K562 (cell line): Measurements from ENCODE around the gene EFS. TPM values are rescaled to one million over a fixed set of nuclear protein-coding genes. Genes with fewer than 3 reads are reported as not detected.
A peak's percentile ranks its signal among the peaks of the same experiment; 100 is the strongest.

Source experiments
- ERF ChIP-seq: fragments of 450-650 bp; formaldehyde crosslinking; IDR thresholded peaks from 2 replicates; pipeline ENCODE4 v1.4.0; 2020; ENCODE audit warnings: mild to moderate bottlenecking, mixed read lengths
- HDAC1 ChIP-seq, 2 experiments: fragments of 450-650 bp; IDR thresholded peaks; 2 replicates each; pipeline ENCODE4 v1.6.1; 2016 to 2017; ENCODE audit warnings: inconsistent platforms in 1 of 2, mild to moderate bottlenecking in 1 of 2, moderate library complexity in 1 of 2
- HNRNPUL1 ChIP-seq: fragments of 200-400 bp; formaldehyde crosslinking; IDR thresholded peaks from 2 replicates; pipeline ENCODE4 v1.6.1; 2017; ENCODE audit warnings: low read length
- LCOR ChIP-seq: sonication (generic); formaldehyde crosslinking; IDR thresholded peaks from 2 replicates; pipeline ENCODE4 v1.8.0; 2022; ENCODE audit warnings: mild to moderate bottlenecking, missing genetic modification reagents
- PRMT5 ChIP-seq: sonication (generic); formaldehyde crosslinking; IDR thresholded peaks from 2 replicates; pipeline ENCODE4 v1.5.0; 2020; ENCODE audit warnings: missing genetic modification reagents
- RBFOX2 ChIP-seq: fragments of 200-400 bp; formaldehyde crosslinking; IDR thresholded peaks from 2 replicates; pipeline ENCODE4 v1.6.1; 2017; ENCODE audit warnings: low read depth, mild to moderate bottlenecking, low read length, moderate library complexity
- SMARCA5 ChIP-seq: fragments of 450-650 bp; IDR thresholded peaks from 2 replicates; pipeline ENCODE4 v1.6.1; 2016
- SP1 ChIP-seq: sonication (generic); formaldehyde crosslinking; IDR thresholded peaks from 2 replicates; pipeline ENCODE4 v1.8.1; 2022; ENCODE audit warnings: mild to moderate bottlenecking, missing genetic modification reagents
- SP2 ChIP-seq: IDR thresholded peaks from 2 replicates; pipeline ENCODE4 v1.6.1; 2011; ENCODE audit warnings: mild to moderate bottlenecking, low read depth, low read length, moderate library complexity; ENCODE audit not compliant: poor library complexity, severe bottlenecking; ENCODE audit errors: extremely low read depth
- TEAD1 ChIP-seq, 2 experiments: fragments of 450-650 bp in 1 of 2; sonication (generic) in 1 of 2; formaldehyde crosslinking; IDR thresholded peaks; 2 replicates each; pipeline versions ENCODE4 v1.4.0 to v1.8.0; 2020 to 2022; ENCODE audit warnings: mild to moderate bottlenecking in 2 of 2, missing genetic modification reagents in 1 of 2
- ZBTB7A ChIP-seq: IDR thresholded peaks from 2 replicates; pipeline ENCODE4 v1.6.1; 2011; ENCODE audit warnings: low read depth, mild to moderate bottlenecking, low read length, moderate library complexity, borderline replicate concordance; ENCODE audit not compliant: control insufficient read depth
- ZC3H4 ChIP-seq: sonication (generic); formaldehyde crosslinking; IDR thresholded peaks from 2 replicates; pipeline ENCODE4 v1.9.0; 2021; ENCODE audit warnings: missing genetic modification reagents, borderline replicate concordance
- ZNF3 ChIP-seq: fragments of 250-450 bp; sonication (Bioruptor Pico); IDR thresholded peaks from 2 replicates; pipeline ENCODE4 v1.5.0; 2021; ENCODE audit warnings: mild to moderate bottlenecking, moderate library complexity
- ZNF354B ChIP-seq: fragments of 250-450 bp; sonication (Bioruptor Pico); IDR thresholded peaks from 2 replicates; pipeline ENCODE4 v1.4.0; 2020
- polyA plus RNA-seq, 8 experiments: library from polyadenylated mRNA; depleted of rRNA in 4 of 8; stranded (reverse) in 5 of 8; unstranded in 3 of 8; fragments of >200 nt; fragmentation: Nextera tagmentation in 2 of 8; fragmentation: Illumina TruSeq in 1 of 8; extraction: Ambion mirVana in 2 of 8; extraction: Trizol in 1 of 8; gene quantifications; 2 replicates each; pipeline versions ENCODE4 v1.2.1 to v1.2.3, GENCODE V29; 2011 to 2014; ENCODE audit warnings: inconsistent platforms in 1 of 8, missing spikeins in 1 of 8
- total RNA-seq, 7 experiments: library from RNA; depleted of rRNA in 6 of 7; stranded (reverse); fragments of >200 nt in 6 of 7; fragmentation: Illumina TruSeq in 2 of 7; extraction: Trizol in 2 of 7; gene quantifications; 2 replicates each; pipeline versions ENCODE4 v1.2.1 to v1.2.3, GENCODE V29; 2011 to 2021; ENCODE audit warnings: low replicate concordance in 1 of 7
- TF ChIP-seq, protein P1 (sequence below), 2 experiments: fragments of 150-350 bp in 1 of 2; IDR thresholded peaks; 2 replicates each; pipeline ENCODE4 v1.6.1; 2012 to 2016; ENCODE audit warnings: low read depth in 2 of 2, low read length in 2 of 2, mild to moderate bottlenecking in 1 of 2, moderate library complexity in 1 of 2
- TF ChIP-seq, protein P2 (sequence below): fragments of 450-650 bp; IDR thresholded peaks from 2 replicates; pipeline ENCODE4 v1.6.1; 2016; ENCODE audit warnings: antibody characterized with exemption
- TF ChIP-seq, protein P3 (sequence below): fragments of 200-800 bp; sonication (Bioruptor generic); IDR thresholded peaks from 2 replicates; pipeline ENCODE4 v1.6.1; 2017; ENCODE audit warnings: missing genetic modification characterization, missing compliant biosample characterization
- TF ChIP-seq, protein P4 (sequence below), 3 experiments: fragments of 200-800 bp in 1 of 3; sonication (Bioruptor generic) in 1 of 3; sonication (generic) in 1 of 3; formaldehyde crosslinking in 1 of 3; IDR thresholded peaks; 2 replicates each; pipeline versions ENCODE4 v1.6.1 to v1.8.0; 2016 to 2022; ENCODE audit warnings: mild to moderate bottlenecking in 2 of 3, missing compliant biosample characterization in 2 of 3, missing genetic modification characterization in 2 of 3, missing genetic modification reagents in 1 of 3

EFS gene
- total and polyA plus RNA-seq, 9 of the 15 experiments (the other 6 are each of a cell fraction or from before 2014, with no cell fraction given): 0.01 to 0.03 TPM; not detected in 7

DNA sequence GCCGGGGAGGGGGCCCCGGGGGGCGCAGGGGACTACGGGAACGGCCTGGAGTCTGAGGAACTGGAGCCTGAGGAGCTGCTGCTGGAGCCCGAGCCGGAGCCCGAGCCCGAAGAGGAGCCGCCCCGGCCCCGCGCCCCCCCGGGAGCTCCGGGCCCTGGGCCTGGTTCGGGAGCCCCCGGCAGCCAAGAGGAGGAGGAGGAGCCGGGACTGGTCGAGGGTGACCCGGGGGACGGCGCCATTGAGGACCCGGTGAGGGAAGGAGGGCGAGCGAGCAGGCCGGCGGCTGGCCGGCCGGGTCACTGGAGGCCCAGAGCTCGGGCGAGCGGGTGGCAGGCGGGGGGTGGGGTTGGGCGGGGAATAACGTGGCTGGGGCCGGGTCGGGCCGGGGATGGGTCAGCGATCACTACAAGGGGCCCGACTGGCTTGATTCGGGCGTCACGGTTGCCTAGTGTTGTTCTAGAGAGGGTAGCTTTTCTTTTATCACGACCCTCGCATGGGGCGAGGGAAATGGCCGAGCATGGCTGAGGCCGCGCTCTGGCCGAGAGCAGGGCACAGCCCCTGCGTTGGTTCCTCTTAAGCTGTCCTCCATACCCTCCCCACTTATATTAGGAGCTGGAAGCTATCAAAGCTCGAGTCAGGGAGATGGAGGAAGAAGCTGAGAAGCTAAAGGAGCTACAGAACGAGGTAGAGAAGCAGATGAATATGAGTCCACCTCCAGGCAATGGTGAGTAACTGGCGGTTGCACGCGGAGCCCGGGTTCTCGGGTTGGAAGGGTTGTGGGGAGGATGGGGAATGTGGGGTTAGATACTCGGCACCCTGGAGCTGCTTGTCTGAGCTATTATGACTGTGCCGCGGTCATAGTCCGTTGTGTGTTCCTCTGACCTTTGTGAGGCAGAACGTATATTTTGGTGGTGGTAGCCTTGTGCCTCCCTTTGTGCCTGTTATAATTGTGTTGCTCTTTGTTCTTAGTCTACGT, 43.1 kb downstream of the EFS start (continued):
- TF ChIP-seq, protein P1, sequence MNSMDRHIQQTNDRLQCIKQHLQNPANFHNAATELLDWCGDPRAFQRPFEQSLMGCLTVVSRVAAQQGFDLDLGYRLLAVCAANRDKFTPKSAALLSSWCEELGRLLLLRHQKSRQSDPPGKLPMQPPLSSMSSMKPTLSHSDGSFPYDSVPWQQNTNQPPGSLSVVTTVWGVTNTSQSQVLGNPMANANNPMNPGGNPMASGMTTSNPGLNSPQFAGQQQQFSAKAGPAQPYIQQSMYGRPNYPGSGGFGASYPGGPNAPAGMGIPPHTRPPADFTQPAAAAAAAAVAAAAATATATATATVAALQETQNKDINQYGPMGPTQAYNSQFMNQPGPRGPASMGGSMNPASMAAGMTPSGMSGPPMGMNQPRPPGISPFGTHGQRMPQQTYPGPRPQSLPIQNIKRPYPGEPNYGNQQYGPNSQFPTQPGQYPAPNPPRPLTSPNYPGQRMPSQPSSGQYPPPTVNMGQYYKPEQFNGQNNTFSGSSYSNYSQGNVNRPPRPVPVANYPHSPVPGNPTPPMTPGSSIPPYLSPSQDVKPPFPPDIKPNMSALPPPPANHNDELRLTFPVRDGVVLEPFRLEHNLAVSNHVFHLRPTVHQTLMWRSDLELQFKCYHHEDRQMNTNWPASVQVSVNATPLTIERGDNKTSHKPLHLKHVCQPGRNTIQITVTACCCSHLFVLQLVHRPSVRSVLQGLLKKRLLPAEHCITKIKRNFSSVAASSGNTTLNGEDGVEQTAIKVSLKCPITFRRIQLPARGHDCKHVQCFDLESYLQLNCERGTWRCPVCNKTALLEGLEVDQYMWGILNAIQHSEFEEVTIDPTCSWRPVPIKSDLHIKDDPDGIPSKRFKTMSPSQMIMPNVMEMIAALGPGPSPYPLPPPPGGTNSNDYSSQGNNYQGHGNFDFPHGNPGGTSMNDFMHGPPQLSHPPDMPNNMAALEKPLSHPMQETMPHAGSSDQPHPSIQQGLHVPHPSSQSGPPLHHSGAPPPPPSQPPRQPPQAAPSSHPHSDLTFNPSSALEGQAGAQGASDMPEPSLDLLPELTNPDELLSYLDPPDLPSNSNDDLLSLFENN (IDR thresholded peaks at IDR 0.05; ENCODE audit: low read depth in 2 of 2, low read length in 2 of 2): no peak
- TF ChIP-seq SP2 (peak; percentile 3), ERF (CRISPR knock-in tag) (0 out of 2 replicates have a peak, but pooled peaks have one; percentile 18), SP1 (CRISPR knock-in tag) (0 out of 2 replicates have a peak, but pooled peaks have one; percentile 8), ZBTB7A (peak; percentile 59; the same call in 1 of the 2 replicates), ZNF354B (CRISPR knock-in tag) (0 out of 2 replicates have a peak, but pooled peaks have one; percentile 17), HDAC1 (IDR thresholded peaks at IDR 0.05) (peak in 1 of 2 experiments; percentile 25; a peak in 1 of 4 replicates), ZNF3 (CRISPR knock-in tag) (no peak), PRMT5 (0 out of 2 replicates have a peak, but pooled peaks have one; percentile 39), LCOR (CRISPR knock-in tag) (0 out of 2 replicates have a peak, but pooled peaks have one; percentile 9), HNRNPUL1 (no peak), TEAD1 (CRISPR knock-in tag; IDR thresholded peaks at IDR 0.05) (peak in 1 of 2 experiments; percentile 24; a peak in 2 of 4 replicates), RBFOX2 (peak; percentile 70), SMARCA5 (0 out of 2 replicates have a peak, but pooled peaks have one; percentile 10), ZC3H4 (CRISPR knock-in tag) (0 out of 2 replicates have a peak, but pooled peaks have one; percentile 24)
- TF ChIP-seq, protein P2, sequence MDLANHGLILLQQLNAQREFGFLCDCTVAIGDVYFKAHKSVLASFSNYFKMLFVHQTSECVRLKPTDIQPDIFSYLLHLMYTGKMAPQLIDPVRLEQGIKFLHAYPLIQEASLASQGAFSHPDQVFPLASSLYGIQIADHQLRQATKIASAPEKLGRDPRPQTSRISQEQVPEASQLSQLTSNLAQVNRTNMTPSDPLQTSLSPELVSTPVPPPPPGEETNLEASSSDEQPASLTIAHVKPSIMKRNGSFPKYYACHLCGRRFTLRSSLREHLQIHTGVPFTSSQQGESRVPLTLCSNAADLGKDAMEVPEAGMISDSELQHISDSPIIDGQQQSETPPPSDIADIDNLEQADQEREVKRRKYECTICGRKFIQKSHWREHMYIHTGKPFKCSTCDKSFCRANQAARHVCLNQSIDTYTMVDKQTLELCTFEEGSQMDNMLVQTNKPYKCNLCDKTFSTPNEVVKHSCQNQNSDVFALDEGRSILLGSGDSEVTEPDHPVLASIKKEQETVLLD: no peak
- TF ChIP-seq, protein P3, sequence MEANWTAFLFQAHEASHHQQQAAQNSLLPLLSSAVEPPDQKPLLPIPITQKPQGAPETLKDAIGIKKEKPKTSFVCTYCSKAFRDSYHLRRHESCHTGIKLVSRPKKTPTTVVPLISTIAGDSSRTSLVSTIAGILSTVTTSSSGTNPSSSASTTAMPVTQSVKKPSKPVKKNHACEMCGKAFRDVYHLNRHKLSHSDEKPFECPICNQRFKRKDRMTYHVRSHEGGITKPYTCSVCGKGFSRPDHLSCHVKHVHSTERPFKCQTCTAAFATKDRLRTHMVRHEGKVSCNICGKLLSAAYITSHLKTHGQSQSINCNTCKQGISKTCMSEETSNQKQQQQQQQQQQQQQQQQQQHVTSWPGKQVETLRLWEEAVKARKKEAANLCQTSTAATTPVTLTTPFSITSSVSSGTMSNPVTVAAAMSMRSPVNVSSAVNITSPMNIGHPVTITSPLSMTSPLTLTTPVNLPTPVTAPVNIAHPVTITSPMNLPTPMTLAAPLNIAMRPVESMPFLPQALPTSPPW (CRISPR knock-in tag): peak; percentile 83
- TF ChIP-seq, protein P4, sequence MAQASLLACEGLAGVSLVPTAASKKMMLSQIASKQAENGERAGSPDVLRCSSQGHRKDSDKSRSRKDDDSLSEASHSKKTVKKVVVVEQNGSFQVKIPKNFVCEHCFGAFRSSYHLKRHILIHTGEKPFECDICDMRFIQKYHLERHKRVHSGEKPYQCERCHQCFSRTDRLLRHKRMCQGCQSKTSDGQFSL (CRISPR knock-in tag; IDR thresholded peaks at IDR 0.05): no peak
- TF ChIP-seq, protein P4 (tag; IDR thresholded peaks at IDR 0.05): no peak
